ENCODE results near the gene POT1. TPM values are rescaled to one million over a fixed set of nuclear protein-coding genes. Genes with fewer than 3 reads are reported as not detected.

Gene POT1
- total and polyA plus RNA-seq, 2 of the 8 experiments (the other 6 are each of a cell fraction or from before 2014, with no cell fraction given) = 13.1 to 22.8 TPM

- TF ChIP-seq EP300 (IDR thresholded peaks at IDR 0.05; ENCODE audit: borderline replicate concordance in 1 of 2, low read depth in 2 of 2, low read length in 2 of 2) (no peak), FOSL1 (IDR thresholded peaks at IDR 0.05; ENCODE audit: insufficient read depth, low read depth, low read length) (no peak)
These were observed 118.3 kb downstream of the POT1 start (continued) for GRCh38 chr7:124811341-124811740.
